ENCODE measurements around the gene TRPM3. TPM values are rescaled to one million over a fixed set of nuclear protein-coding genes. Genes with fewer than 3 reads are reported as not detected.

The TRPM3 gene
- total and polyA plus RNA-seq, 2 donors (not counting 1 experiment from before 2014, with no cell fraction given): not detected

DNA sequence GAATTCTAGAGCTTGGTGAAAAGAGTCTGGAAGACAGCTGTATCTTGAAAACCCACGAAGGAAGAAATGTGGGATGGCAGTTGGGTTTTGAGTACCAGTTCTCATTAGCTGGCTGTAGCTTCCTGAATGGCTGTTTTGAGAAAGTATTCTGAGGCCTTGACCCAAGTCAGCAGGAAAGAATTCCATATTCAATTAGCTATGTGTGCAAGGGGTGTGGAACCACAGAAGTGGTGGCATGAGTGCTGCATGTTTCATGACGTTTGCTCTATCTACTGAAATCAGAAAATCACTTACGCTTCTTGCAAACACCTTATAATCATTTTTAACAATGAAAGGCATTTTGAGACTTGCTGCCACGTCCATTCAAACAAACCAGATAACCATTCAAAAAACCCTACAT, 69.1 kb downstream of the TRPM3 start:
- H4K20me1 ChIP-seq (ENCODE audit: control insufficient read depth, insufficient read depth, low read length, poor library complexity, severe bottlenecking): no peaks in the 10 kb centered on the region
- WGBS (ENCODE audit: insufficient coverage): 75% methylated on average over 2 of the region's 4 CpGs
- no peaks in the 10 kb centered on the region for H3K4me1 Mint-ChIP-seq

DNA sequence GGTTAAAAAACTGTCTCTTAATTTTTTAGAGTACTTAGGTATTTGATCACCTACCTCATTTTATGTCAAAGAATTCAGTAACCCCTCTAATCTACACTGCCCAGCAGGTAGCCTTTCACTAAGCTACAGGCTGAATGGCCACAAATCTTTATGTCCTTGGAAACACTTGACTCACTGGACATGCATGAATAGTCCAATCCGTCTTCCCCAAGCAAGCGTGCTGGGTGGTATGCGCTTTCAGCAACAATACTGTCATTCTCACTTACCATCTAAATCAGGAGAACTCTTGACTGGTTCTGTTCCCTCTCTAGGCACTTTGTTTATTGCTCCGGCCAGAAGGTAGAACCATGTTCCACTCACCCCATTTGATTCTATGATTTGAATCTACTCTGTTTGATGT, 73.1 kb downstream of the TRPM3 start:
- 38% methylated on average over 2 of the region's 4 CpGs for WGBS (ENCODE audit: insufficient coverage)
- H3K4me3 ChIP-seq (ENCODE audit: control extremely low read depth in 1 of 5, extremely low read depth in 1 of 5, insufficient read depth in 1 of 5, low read depth in 2 of 5, low read length in 4 of 5): no peak overlapping the region
- H3K27ac Mint-ChIP-seq: no peak overlapping the region
- no peak overlapping the region for H3K27ac ChIP-seq (ENCODE audit: low read length in 2 of 2)
- H3K9ac ChIP-seq (ENCODE audit: low read length): no peak overlapping the region
- H3K79me2 ChIP-seq (ENCODE audit: control insufficient read depth, insufficient read depth, low read length): no peaks in the 10 kb centered on the region
- ChIA-PET POLR2A (no interaction called here), CTCF (no interaction called here)
- H3K36me3 ChIP-seq (replicated peaks in 1 of 2; ENCODE audit: control extremely low read depth in 1 of 2, control insufficient read depth in 1 of 2, extremely low read depth in 1 of 2, insufficient read depth in 2 of 2, low read length in 1 of 2): no peaks in the 10 kb centered on the region
- peaks cover 2% of the 10 kb centered on the region for H3K9me3 Mint-ChIP-seq (ENCODE audit: insufficient read depth)
- no peaks in the 10 kb centered on the region for H3K4me1 ChIP-seq (ENCODE audit: control insufficient read depth in 2 of 2, insufficient read depth in 2 of 2, low read length in 2 of 2)
- H3K27me3 ChIP-seq (replicated peaks in 1 of 4; ENCODE audit: control extremely low read depth in 1 of 4, control insufficient read depth in 3 of 4, insufficient read depth in 4 of 4, low read length in 3 of 4): no peaks in the 10 kb centered on the region
- H4K20me1 ChIP-seq (ENCODE audit: control insufficient read depth, insufficient read depth, low read length, poor library complexity, severe bottlenecking): no peaks in the 10 kb centered on the region
- TF ChIP-seq, protein P1, sequence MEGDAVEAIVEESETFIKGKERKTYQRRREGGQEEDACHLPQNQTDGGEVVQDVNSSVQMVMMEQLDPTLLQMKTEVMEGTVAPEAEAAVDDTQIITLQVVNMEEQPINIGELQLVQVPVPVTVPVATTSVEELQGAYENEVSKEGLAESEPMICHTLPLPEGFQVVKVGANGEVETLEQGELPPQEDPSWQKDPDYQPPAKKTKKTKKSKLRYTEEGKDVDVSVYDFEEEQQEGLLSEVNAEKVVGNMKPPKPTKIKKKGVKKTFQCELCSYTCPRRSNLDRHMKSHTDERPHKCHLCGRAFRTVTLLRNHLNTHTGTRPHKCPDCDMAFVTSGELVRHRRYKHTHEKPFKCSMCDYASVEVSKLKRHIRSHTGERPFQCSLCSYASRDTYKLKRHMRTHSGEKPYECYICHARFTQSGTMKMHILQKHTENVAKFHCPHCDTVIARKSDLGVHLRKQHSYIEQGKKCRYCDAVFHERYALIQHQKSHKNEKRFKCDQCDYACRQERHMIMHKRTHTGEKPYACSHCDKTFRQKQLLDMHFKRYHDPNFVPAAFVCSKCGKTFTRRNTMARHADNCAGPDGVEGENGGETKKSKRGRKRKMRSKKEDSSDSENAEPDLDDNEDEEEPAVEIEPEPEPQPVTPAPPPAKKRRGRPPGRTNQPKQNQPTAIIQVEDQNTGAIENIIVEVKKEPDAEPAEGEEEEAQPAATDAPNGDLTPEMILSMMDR (IDR thresholded peaks at IDR 0.05): no peak
- no peak for TF ChIP-seq EZH2 (IDR thresholded peaks at IDR 0.05; ENCODE audit: borderline replicate concordance, insufficient read depth, low read depth, low read length, poor library complexity, severe bottlenecking)
- ATAC-seq (ENCODE audit: low read depth) (no peak), DNase-seq (no peak)
- H3K4me1 Mint-ChIP-seq: no peaks in the 10 kb centered on the region
- H3K4me3 Mint-ChIP-seq: no peak overlapping the region
- intact Hi-C loops (cut with micrococcal nuclease): no loop called here
- H3K9me3 ChIP-seq (ENCODE audit: control extremely low read depth in 1 of 3, control insufficient read depth in 2 of 3, insufficient read depth in 1 of 3, low read length in 2 of 3): no peaks in the 10 kb centered on the region
- no peak overlapping the region for H3K4me2 ChIP-seq (replicated peaks; ENCODE audit: low read depth, low read length, poor library complexity, severe bottlenecking)
- H2AFZ ChIP-seq (ENCODE audit: insufficient read depth, low read depth, low read length, poor library complexity, severe bottlenecking): no peak overlapping the region
- H3K27me3 Mint-ChIP-seq: no peaks in the 10 kb centered on the region

More for the DNA sequence above, 69.1 kb downstream of the TRPM3 start:
- Mint-ChIP-seq H3K27ac (no peak overlapping the region), H3K9me3 (ENCODE audit: insufficient read depth) (no peaks in the 10 kb centered on the region), H3K27me3 (no peaks in the 10 kb centered on the region), H3K4me3 (no peak overlapping the region)
- CTCF ChIA-PET: no interaction called here
- no peaks in the 10 kb centered on the region for H3K9me3 ChIP-seq (ENCODE audit: control extremely low read depth in 1 of 3, control insufficient read depth in 2 of 3, insufficient read depth in 1 of 3, low read length in 2 of 3)
- no peak overlapping the region for H2AFZ ChIP-seq (ENCODE audit: insufficient read depth, low read depth, low read length, poor library complexity, severe bottlenecking)
- DNase-seq: no peak
- no peak for ATAC-seq (ENCODE audit: low read depth)
- intact Hi-C loops (cut with micrococcal nuclease): no loop called here
- no peak overlapping the region for H3K4me3 ChIP-seq (ENCODE audit: control extremely low read depth in 1 of 5, extremely low read depth in 1 of 5, insufficient read depth in 1 of 5, low read depth in 2 of 5, low read length in 4 of 5)
- no peak for TF ChIP-seq EZH2 (IDR thresholded peaks at IDR 0.05; ENCODE audit: borderline replicate concordance, insufficient read depth, low read depth, low read length, poor library complexity, severe bottlenecking)
- TF ChIP-seq, protein P1 (IDR thresholded peaks at IDR 0.05): no peak
- H3K36me3 ChIP-seq (replicated peaks in 1 of 2; ENCODE audit: control extremely low read depth in 1 of 2, control insufficient read depth in 1 of 2, extremely low read depth in 1 of 2, insufficient read depth in 2 of 2, low read length in 1 of 2): no peaks in the 10 kb centered on the region
- H3K9ac ChIP-seq (ENCODE audit: low read length): no peak overlapping the region
- no peaks in the 10 kb centered on the region for H3K79me2 ChIP-seq (ENCODE audit: control insufficient read depth, insufficient read depth, low read length)
- H3K4me1 ChIP-seq (ENCODE audit: control insufficient read depth in 2 of 2, insufficient read depth in 2 of 2, low read length in 2 of 2): no peaks in the 10 kb centered on the region
- H3K27ac ChIP-seq (ENCODE audit: low read length in 2 of 2): no peak overlapping the region
- POLR2A ChIA-PET: no interaction called here
- no peaks in the 10 kb centered on the region for H3K27me3 ChIP-seq (replicated peaks in 1 of 4; ENCODE audit: control extremely low read depth in 1 of 4, control insufficient read depth in 3 of 4, insufficient read depth in 4 of 4, low read length in 3 of 4)
- no peak overlapping the region for H3K4me2 ChIP-seq (replicated peaks; ENCODE audit: low read depth, low read length, poor library complexity, severe bottlenecking)
